Activated CD8-positive, alpha-beta T cell treated with anti-CD3 and anti-CD28 coated beads, Interleukin-2, amount 10 ng/mL, durations not matched to agents 7 days and 5 days (primary cell): Measurements from ENCODE around the gene ARHGEF37. TPM values are rescaled to one million over a fixed set of nuclear protein-coding genes. Genes with fewer than 3 reads are reported as not detected.
"Not testable (repeated sequence)": the region's sequence is repeated elsewhere in the genome, so short reads cannot be mapped to it uniquely, and the experiment has no call there.

ENCODE experiments used
- ATAC-seq: fragments of 150-1000 bp; cut with Tn5 transposase; one replicate; pipeline ENCODE4 v1.10.0; 2021; ENCODE audit warnings: moderate library complexity
- CTCF ChIA-PET: fragments of 350-600 bp; sonication (Branson Sonifier 250); formaldehyde crosslinking; loops from one replicate; lab custom pipeline; 2021; ENCODE audit warnings: antibody characterized with exemption; lab: Charles Lee
- POLR2A ChIA-PET: fragments of 350-600 bp; sonication (Branson Sonifier 250); formaldehyde crosslinking; loops from one replicate; lab custom pipeline; 2021; ENCODE audit warnings: antibody characterized with exemption; lab: Charles Lee
- DNase-seq: peaks from one replicate; pipeline ENCODE4 v3.0.0-alpha.2; 2020
- H3K27ac Mint-ChIP-seq: one replicate; pipeline ENCODE4 v1.8.0; 2021; ENCODE audit warnings: mild to moderate bottlenecking, mixed read lengths
- H3K27me3 Mint-ChIP-seq: one replicate; pipeline ENCODE4 v1.8.0; 2021; ENCODE audit warnings: low read depth, mixed read lengths
- H3K36me3 Mint-ChIP-seq: one replicate; pipeline ENCODE4 v1.8.0; 2021; ENCODE audit warnings: low read depth, mixed read lengths
- H3K4me1 Mint-ChIP-seq: one replicate; pipeline ENCODE4 v1.8.0; 2021; ENCODE audit warnings: low read depth, mixed read lengths
- H3K4me3 Mint-ChIP-seq: one replicate; pipeline ENCODE4 v1.8.0; 2021; ENCODE audit warnings: mild to moderate bottlenecking, mixed read lengths
- H3K9me3 Mint-ChIP-seq: one replicate; pipeline ENCODE4 v1.8.0; 2022; ENCODE audit warnings: mixed read lengths; ENCODE audit not compliant: insufficient read depth
- total RNA-seq, 2 experiments: library from RNA; stranded (reverse); gene quantifications; one replicate each; pipeline ENCODE4 v1.2.3, GENCODE V29; 2021

Gene ARHGEF37
- total RNA-seq, 2 experiments from 2014 or later = 1.0 to 1.4 TPM

DNA sequence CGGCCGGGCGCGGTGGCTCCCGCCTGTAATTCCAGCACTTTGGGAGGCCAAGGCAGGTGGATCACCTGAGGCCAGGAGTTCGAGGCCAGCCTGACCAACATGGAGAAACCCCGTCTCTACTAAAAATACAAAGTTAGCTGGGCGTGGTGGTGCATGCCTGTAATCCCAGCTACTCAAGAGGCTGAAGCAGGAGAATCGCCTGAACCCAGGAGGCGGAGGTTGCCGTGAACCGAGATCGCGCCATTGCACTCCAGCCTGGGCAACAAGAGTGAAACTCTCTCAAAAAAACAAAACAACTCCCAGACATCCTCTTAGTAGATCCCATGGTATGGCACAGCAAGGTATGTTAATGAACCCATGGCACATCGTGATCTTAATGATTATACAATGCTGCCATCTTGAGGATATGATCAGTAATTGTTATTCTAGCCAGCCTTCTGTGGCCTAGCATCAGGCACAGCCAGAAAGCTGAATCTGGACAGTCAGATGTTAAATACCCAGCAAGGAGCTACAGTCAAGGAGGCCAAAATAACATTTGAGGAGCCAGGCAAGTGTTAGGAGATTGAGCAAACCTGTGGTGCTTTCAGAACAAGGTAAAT lies 16.7 kb upstream of the ARHGEF37 start:
- POLR2A ChIA-PET, H3K4me3 Mint-ChIP-seq, H3K9me3 Mint-ChIP-seq, H3K27me3 Mint-ChIP-seq, H3K27ac Mint-ChIP-seq, H3K36me3 Mint-ChIP-seq: not testable (repeated sequence)
- H3K4me1 Mint-ChIP-seq = peaks cover 11% of the 10 kb centered on the region
- CTCF ChIA-PET = interaction anchor here (0.6 to 5.3 kb wide), 26 partner anchors 12 to 231 kb away, joined by 3 to 44 read pairs (median 4); partner anchors contain the start of genes CSNK1A1 and PCYOX1L
- DNase-seq (peak; percentile 28), ATAC-seq (peak; percentile 96)

DNA sequence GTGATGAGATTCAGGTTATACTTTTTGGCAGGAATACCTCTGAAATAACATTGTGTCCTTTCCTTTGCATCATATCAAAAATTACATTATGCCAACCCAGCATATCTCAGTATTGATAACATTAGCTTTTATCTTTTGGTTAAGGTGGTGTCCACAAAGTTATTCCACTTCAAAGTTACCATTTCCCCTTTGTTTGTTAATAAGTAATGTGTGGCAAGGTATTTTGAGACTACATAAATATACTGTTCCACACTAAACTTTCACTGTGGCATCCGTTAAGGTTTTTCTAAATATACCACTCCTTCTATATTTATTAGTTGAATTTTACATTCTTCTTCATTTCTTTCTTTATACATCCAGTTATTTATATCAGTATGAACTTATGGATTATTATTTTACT lies 14.1 kb upstream of the ARHGEF37 start:
- Mint-ChIP-seq H3K4me3 (no peak overlapping the region), H3K27ac (no peak overlapping the region), H3K36me3 (no peaks in the 10 kb centered on the region), H3K27me3 (no peaks in the 10 kb centered on the region), H3K4me1 (peaks cover 7% of the 10 kb centered on the region), H3K9me3 (no peaks in the 10 kb centered on the region)
- CTCF ChIA-PET = interaction anchor here (1.0 to 3.6 kb wide), 5 partner anchors 16 to 200 kb away, joined by 3 to 39 read pairs (median 12); partner anchors contain the start of gene CSNK1A1
- no peak for ATAC-seq
- POLR2A ChIA-PET = no interaction called here
- no peak for DNase-seq

DNA sequence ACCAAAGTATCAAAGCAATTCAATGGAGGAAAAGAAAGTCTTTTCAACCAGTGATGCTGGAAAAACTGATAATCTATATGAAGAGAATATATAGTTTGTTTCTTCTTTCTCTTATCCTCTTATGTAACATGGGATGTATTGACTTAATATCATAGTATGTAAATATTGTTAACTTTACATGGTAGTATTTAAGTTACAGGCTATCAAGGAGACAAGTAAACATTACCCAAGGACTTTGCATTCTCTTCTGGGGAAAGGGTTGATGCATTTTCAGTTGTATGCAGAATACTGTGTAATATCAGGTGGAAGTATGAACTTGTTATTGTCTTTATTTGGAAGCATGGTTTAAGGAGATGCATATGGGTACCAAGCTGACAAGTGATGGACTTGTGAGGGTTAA lies 9.1 kb upstream of the ARHGEF37 start:
- ChIA-PET CTCF (interaction anchor here (2.2 kb wide), 1 partner anchor 9 kb away, joined by 8 read pairs; no protein-coding TSS in a partner anchor), POLR2A (no interaction called here)
- peaks cover 14% of the 10 kb centered on the region for H3K4me1 Mint-ChIP-seq
- ATAC-seq = no peak
- H3K9me3 Mint-ChIP-seq = no peaks in the 10 kb centered on the region
- no peak overlapping the region for H3K4me3 Mint-ChIP-seq
- no peak for DNase-seq
- H3K27me3 Mint-ChIP-seq = no peaks in the 10 kb centered on the region
- H3K36me3 Mint-ChIP-seq = peaks cover 2% of the 10 kb centered on the region
- H3K27ac Mint-ChIP-seq = no peak overlapping the region

DNA sequence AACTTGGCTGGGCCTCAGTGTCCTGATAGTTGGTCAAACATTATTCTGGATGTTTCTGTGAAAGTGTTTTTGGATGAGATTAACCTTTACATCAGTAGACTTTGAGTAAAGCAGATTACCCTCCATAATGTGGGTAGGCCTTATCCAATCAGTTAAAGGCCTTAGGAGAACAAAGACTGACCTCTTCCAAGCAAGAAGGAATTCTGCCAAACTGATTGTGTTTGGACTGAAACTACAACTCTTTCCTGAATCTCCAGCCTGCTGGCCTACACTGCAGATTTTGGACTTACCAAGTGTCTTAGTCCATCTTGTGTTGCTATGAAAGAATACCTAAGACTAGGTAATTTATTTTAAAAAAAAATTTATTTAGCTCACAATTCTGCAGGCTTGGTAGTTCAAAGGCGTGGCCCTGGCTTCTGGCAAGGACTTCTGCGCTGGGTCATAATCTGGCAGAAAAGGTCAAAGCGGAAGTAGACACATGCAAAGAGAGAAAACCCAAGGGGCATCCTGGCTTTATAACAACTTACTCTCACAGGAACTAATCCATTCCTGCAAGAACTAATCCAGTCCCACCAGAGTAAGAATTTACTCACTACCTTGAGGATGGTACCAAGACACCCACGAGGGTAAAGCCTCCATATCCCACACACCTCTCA lies 8.6 kb upstream of the ARHGEF37 start:
- H3K4me1 Mint-ChIP-seq = peaks cover 14% of the 10 kb centered on the region
- POLR2A ChIA-PET = no interaction called here
- H3K27me3 Mint-ChIP-seq = no peaks in the 10 kb centered on the region
- H3K9me3 Mint-ChIP-seq = no peaks in the 10 kb centered on the region
- no peak overlapping the region for H3K27ac Mint-ChIP-seq
- no peak overlapping the region for H3K4me3 Mint-ChIP-seq
- CTCF ChIA-PET = interaction anchor here (2.2 kb wide), 1 partner anchor 10 kb away, joined by 8 read pairs; no protein-coding TSS in a partner anchor
- DNase-seq (no peak), ATAC-seq (no peak)
- H3K36me3 Mint-ChIP-seq = peaks cover 2% of the 10 kb centered on the region

DNA sequence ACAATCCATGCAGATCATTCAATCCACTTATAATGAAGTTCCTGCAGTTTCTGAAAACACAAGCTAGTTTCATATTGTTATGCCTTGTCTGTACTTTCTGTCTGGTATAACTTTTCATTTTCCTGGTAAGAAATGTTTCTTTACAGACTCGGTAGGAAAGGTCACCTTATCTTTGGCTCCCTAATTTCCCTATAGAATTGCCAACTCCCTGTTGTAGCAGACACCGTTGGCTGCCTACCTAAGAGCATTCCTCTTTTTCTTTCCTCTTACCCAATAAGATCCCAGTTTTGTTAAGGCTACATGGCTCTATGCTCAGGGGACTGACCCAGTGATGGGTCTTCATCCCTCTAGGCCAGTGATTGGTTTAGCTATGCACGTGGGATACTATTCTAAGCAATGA lies 6.2 kb upstream of the ARHGEF37 start:
- DNase-seq (no peak), ATAC-seq (no peak)
- H3K27ac Mint-ChIP-seq = no peak overlapping the region
- peaks cover 2% of the 10 kb centered on the region for H3K36me3 Mint-ChIP-seq
- H3K4me1 Mint-ChIP-seq = peaks cover 14% of the 10 kb centered on the region
- POLR2A ChIA-PET = no interaction called here
- H3K9me3 Mint-ChIP-seq = no peaks in the 10 kb centered on the region
- CTCF ChIA-PET = interaction anchor here (1.1 to 3.7 kb wide), 5 partner anchors 10 to 194 kb away, joined by 3 to 17 read pairs (median 4); partner anchors contain the start of gene CSNK1A1
- peaks cover under 1% of the 10 kb centered on the region for H3K27me3 Mint-ChIP-seq
- H3K4me3 Mint-ChIP-seq = no peak overlapping the region

DNA sequence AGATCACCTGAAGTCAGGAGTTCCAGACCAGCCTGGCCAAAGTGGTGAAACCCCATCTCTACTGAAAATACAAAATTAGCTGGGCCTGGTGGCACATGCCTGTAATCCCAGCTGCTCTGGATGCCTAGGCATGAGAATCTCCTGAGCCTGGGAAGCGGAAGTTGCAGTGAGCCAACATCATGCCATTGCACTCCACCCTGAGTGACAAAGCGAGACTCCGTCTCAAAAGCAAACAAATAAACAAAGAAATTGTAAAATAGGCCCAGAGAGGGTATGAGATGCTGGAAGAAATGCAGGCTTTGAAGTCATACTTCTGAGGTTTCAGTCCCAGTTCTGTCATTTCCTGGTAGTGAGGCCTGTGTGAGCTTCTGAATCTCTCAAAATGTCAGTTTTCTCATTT lies 5.3 kb upstream of the ARHGEF37 start:
- CTCF ChIA-PET = interaction anchor here (1.0 to 3.7 kb wide), 8 partner anchors 11 to 258 kb away, joined by 3 to 17 read pairs (median 4); partner anchors contain the start of gene CSNK1A1
- peaks cover 15% of the 10 kb centered on the region for H3K4me1 Mint-ChIP-seq
- no peak overlapping the region for H3K4me3 Mint-ChIP-seq
- H3K27me3 Mint-ChIP-seq = peaks cover 8% of the 10 kb centered on the region
- POLR2A ChIA-PET = interaction anchor here (1.5 kb wide), 1 partner anchor 26 kb away, joined by 5 read pairs; no protein-coding TSS in a partner anchor
- H3K36me3 Mint-ChIP-seq = peaks cover 2% of the 10 kb centered on the region
- H3K27ac Mint-ChIP-seq = peak overlapping the region; percentile 74
- ATAC-seq (peak; percentile 76), DNase-seq (no peak)
- no peaks in the 10 kb centered on the region for H3K9me3 Mint-ChIP-seq

DNA sequence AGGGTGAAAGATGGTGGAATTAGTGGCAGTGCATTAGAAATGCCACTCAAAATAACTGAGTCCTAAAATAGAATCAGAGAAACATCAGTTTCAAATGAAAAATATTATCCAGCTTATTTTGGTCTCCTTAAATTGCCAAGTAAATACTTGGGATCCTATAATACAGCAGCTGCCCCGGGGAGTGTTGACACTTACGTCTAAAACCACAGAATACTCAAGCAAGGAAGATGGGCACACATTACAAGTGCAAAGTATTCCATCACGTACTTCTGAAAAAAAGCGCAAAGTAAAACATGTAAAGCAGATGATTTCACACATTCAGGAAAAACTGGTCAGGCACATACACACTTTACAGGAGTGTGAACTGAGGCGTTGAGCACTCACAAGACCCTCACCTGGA lies 2.4 kb upstream of the ARHGEF37 start:
- Mint-ChIP-seq H3K4me1 (peaks cover 20% of the 10 kb centered on the region), H3K9me3 (no peaks in the 10 kb centered on the region), H3K36me3 (peaks cover 2% of the 10 kb centered on the region), H3K4me3 (no peak overlapping the region), H3K27me3 (peaks cover 15% of the 10 kb centered on the region), H3K27ac (no peak overlapping the region)
- ATAC-seq = no peak
- no peak for DNase-seq
- POLR2A ChIA-PET = interaction anchor here (1.1 to 2.4 kb wide), 2 partner anchors 12 to 29 kb away, joined by 3 to 7 read pairs; no protein-coding TSS in a partner anchor
- CTCF ChIA-PET = interaction anchor here (1.0 to 1.5 kb wide), 3 partner anchors 37 to 249 kb away, joined by 3 to 5 read pairs (median 3); no protein-coding TSS in a partner anchor

DNA sequence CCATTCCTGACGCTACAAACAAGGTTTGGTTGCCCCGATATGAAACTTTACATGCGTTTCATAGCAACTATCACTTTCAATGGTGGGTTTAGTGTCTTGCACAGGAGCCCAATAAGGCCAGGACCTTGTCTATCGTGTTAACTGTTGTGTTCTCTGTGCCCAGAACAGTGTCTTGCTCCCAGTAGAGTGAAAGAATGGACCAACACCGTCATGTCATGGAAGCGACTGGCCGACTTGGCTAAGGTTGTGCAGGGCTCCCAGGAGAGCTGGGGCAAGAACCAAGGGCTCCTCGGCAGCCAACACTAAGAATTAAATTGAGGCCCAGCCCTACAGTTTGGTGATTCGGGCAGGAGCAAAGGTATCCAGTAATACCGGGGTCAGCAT lies 498 bp upstream of the ARHGEF37 start:
- POLR2A ChIA-PET = interaction anchor here (2.4 kb wide), 1 partner anchor 31 kb away, joined by 7 read pairs; no protein-coding TSS in a partner anchor
- Mint-ChIP-seq H3K9me3 (no peaks in the 10 kb centered on the region), H3K36me3 (peaks cover 2% of the 10 kb centered on the region), H3K4me1 (peaks cover 19% of the 10 kb centered on the region), H3K27ac (no peak overlapping the region), H3K4me3 (peak overlapping the region; percentile 63), H3K27me3 (peaks cover 15% of the 10 kb centered on the region)
- DNase-seq (no peak), ATAC-seq (peak; percentile 4)
- CTCF ChIA-PET = interaction anchor here (1.0 kb wide), 1 partner anchor 29 kb away, joined by 3 read pairs; no protein-coding TSS in a partner anchor

DNA sequence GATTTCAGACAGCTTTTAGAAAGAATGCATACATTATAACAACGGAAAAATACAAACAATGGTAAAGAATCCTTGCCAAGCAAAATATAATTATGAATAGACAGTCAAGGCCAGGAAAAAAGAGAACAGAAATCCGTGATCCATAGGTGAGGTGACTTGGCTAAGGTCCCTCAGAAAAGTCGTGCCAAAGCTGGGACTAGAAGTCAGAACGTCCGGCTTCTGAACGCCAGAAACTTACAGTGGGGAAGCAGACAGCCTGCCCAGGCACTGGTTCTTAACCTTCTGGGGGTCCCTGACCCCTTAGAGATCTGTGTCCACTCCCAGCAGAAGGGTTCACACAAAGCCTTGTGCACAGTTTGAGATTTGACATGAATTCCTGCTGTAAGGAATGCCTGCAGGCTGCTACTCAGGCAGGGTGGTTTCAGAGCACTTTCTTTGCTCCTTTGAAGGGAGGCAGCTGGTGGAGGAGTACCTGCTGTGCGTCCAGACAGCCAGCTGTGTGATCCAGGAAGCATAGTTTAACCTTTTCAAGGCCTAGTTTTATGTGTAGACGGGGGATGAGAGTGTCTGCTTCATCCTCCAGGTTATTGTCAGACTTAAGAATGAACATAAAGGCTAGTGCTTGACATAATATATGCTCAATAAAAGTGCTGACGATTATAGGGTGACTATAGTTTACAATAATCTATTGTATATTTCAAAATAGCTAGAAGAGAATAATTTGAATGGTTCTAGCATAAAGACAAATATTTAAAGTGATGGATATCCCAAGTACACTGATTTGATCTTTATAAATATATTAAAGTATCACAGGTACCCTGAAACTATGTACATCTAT lies 852 bp downstream of the ARHGEF37 start:
- peak overlapping the region; percentile 62 for H3K4me3 Mint-ChIP-seq
- ChIA-PET CTCF (interaction anchor here (1.9 to 2.1 kb wide), 2 partner anchors 36 to 85 kb away, joined by 4 to 7 read pairs; no protein-coding TSS in a partner anchor), POLR2A (no interaction called here)
- H3K9me3 Mint-ChIP-seq = no peaks in the 10 kb centered on the region
- H3K36me3 Mint-ChIP-seq = no peaks in the 10 kb centered on the region
- ATAC-seq = no peak
- peaks cover 18% of the 10 kb centered on the region for H3K27me3 Mint-ChIP-seq
- DNase-seq = no peak
- H3K4me1 Mint-ChIP-seq = peaks cover 6% of the 10 kb centered on the region
- no peak overlapping the region for H3K27ac Mint-ChIP-seq

DNA sequence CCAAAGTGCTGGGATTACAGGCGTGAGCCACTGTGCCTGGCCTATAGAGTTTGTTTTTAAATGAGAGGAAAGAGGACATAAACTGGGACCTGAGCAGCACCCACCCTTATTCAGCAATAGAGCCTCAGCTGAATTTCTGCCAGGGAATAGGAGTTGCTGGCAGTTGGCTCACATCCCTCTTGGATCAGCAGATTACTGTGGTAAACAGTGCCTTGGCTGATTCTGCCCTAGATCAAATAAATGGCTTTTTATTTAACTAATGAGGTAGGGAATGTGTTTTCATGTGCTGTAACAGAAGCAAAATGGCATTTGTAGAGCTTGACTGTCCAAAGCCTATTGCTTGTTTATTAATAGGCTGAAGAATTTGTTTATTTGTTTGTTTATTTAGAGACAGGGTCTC lies 2.1 kb downstream of the ARHGEF37 start:
- CTCF ChIA-PET = interaction anchor here (2.1 kb wide), 1 partner anchor 84 kb away, joined by 4 read pairs; no protein-coding TSS in a partner anchor
- peaks cover 18% of the 10 kb centered on the region for H3K27me3 Mint-ChIP-seq
- H3K4me3 Mint-ChIP-seq = no peak overlapping the region
- peaks cover 6% of the 10 kb centered on the region for H3K4me1 Mint-ChIP-seq
- no peak for ATAC-seq
- POLR2A ChIA-PET = no interaction called here
- H3K27ac Mint-ChIP-seq = no peak overlapping the region
- no peaks in the 10 kb centered on the region for H3K9me3 Mint-ChIP-seq
- H3K36me3 Mint-ChIP-seq = no peaks in the 10 kb centered on the region
- no peak for DNase-seq

DNA sequence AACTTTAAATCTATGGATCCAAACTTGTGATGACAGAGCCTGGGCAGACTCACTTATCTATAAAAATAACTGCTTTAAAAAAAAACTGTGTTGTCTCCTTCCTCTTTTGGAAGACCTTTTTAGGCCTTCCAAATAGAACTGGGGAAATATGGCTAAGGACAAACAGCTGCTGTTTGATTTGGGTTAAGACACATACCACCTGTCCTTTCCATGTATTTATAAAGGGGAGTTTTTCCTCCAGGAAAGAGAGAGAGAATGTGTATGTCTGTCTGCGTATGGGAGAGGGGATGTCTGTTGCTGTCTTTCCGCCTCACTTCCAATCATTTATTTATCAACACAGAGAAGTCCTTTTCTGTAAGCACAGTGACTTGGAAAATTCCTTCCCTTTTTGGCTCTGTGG lies 2.8 kb downstream of the ARHGEF37 start:
- ChIA-PET CTCF (no interaction called here), POLR2A (no interaction called here)
- H3K27me3 Mint-ChIP-seq = peaks cover 18% of the 10 kb centered on the region
- H3K36me3 Mint-ChIP-seq = no peaks in the 10 kb centered on the region
- no peaks in the 10 kb centered on the region for H3K9me3 Mint-ChIP-seq
- no peak overlapping the region for H3K4me3 Mint-ChIP-seq
- DNase-seq = no peak
- no peak overlapping the region for H3K27ac Mint-ChIP-seq
- ATAC-seq = no peak
- peaks cover 6% of the 10 kb centered on the region for H3K4me1 Mint-ChIP-seq
